ENCODE measurements around the gene ZNF439.

- no peak for TF ChIP-seq CTCF (IDR thresholded peaks at IDR 0.05)
- no peak for TF ChIP-seq POLR2A (IDR thresholded peaks at IDR 0.05)
Measured at GRCh38 chr19:11813703-11814028, 34.9 kb upstream of the ZNF439 start.

Measured in upper lobe of left lung (tissue), 4 donors.